HL-60 (cell line): Measurements from ENCODE around the gene FAM83G.
"Not testable (repeated sequence)": the region's sequence is repeated elsewhere in the genome, so short reads cannot be mapped to it uniquely, and the experiment has no call there.

Experiments used
- DNase-seq, 2 experiments: peaks; one replicate each; pipeline ENCODE4 v3.0.0-alpha.2; 2010 to 2020; ENCODE audit warnings: low read depth in 1 of 2, low spot score in 1 of 2
- H3K27ac ChIP-seq: fragments of 250-450 bp; sonication (Bioruptor Pico); replicated peaks from 2 replicates; pipeline ENCODE4 v1.5.1; 2020; ENCODE audit warnings: mild to moderate bottlenecking, moderate library complexity
- H3K27me3 ChIP-seq: fragments of 250-450 bp; sonication (Bioruptor Pico); 2 replicates; pipeline ENCODE4 v1.5.1; 2021; ENCODE audit warnings: mild to moderate bottlenecking, moderate library complexity; ENCODE audit not compliant: insufficient read depth, poor library complexity, severe bottlenecking
- H3K4me3 ChIP-seq: replicated peaks from 2 replicates; pipeline ENCODE4 v1.5.1; 2011; ENCODE audit warnings: mild to moderate bottlenecking, control low read depth, low read length; ENCODE audit not compliant: insufficient read depth
- CTCF ChIP-seq: IDR thresholded peaks from one replicate; pipeline ENCODE4 v1.5.1; 2011; ENCODE audit warnings: low read length, control low read depth, inconsistent platforms; ENCODE audit not compliant: insufficient read depth
- GABPA ChIP-seq: IDR thresholded peaks from 2 replicates; pipeline ENCODE4 v1.6.1; 2012; ENCODE audit warnings: low read depth
- POLR2AphosphoS5 ChIP-seq: IDR thresholded peaks from 2 replicates; pipeline ENCODE4 v1.6.1; 2012; ENCODE audit warnings: low read depth
- SPI1 ChIP-seq: IDR thresholded peaks from 2 replicates; pipeline ENCODE4 v1.6.1; 2012; ENCODE audit warnings: low read depth, mild to moderate bottlenecking, borderline replicate concordance
- TF ChIP-seq, protein P1 (sequence below): IDR thresholded peaks from 2 replicates; pipeline ENCODE4 v1.6.1; 2012; ENCODE audit warnings: low read depth; ENCODE audit not compliant: insufficient replicate concordance

The FAM83G gene

GRCh38 chr17:18932360-18933055 lies 72.1 kb downstream of the FAM83G start:
- TF ChIP-seq, protein P1, sequence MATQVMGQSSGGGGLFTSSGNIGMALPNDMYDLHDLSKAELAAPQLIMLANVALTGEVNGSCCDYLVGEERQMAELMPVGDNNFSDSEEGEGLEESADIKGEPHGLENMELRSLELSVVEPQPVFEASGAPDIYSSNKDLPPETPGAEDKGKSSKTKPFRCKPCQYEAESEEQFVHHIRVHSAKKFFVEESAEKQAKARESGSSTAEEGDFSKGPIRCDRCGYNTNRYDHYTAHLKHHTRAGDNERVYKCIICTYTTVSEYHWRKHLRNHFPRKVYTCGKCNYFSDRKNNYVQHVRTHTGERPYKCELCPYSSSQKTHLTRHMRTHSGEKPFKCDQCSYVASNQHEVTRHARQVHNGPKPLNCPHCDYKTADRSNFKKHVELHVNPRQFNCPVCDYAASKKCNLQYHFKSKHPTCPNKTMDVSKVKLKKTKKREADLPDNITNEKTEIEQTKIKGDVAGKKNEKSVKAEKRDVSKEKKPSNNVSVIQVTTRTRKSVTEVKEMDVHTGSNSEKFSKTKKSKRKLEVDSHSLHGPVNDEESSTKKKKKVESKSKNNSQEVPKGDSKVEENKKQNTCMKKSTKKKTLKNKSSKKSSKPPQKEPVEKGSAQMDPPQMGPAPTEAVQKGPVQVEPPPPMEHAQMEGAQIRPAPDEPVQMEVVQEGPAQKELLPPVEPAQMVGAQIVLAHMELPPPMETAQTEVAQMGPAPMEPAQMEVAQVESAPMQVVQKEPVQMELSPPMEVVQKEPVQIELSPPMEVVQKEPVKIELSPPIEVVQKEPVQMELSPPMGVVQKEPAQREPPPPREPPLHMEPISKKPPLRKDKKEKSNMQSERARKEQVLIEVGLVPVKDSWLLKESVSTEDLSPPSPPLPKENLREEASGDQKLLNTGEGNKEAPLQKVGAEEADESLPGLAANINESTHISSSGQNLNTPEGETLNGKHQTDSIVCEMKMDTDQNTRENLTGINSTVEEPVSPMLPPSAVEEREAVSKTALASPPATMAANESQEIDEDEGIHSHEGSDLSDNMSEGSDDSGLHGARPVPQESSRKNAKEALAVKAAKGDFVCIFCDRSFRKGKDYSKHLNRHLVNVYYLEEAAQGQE = no peak
- TF ChIP-seq CTCF (no peak), GABPA (no peak), SPI1 (no peak), POLR2AphosphoS5 (no peak)

DNA sequence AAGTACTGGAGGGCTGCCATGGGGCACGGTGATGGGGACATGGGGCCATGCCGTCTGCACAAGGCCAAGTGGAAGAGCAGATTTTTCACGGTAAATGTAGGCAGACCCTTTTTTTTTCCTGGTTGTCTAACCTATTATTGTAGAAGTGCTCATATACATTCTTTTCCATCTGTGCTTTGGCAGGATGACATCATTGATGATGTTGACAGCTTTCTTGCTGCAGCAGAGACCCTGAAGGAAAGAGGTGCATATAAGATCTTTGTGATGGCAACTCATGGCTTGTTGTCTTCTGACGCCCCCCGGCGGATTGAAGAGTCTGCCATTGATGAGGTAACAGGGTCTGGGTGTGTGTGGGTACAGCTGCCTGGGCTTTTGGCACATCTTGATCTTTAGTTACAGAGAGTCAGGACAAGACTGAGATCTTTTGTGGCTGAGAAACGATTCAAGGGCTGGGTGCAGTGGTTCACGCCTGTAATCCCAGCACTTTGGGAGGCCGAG lies 75.9 kb downstream of the FAM83G start:
- no peaks in the 10 kb centered on the region for H3K27me3 ChIP-seq
- no peak overlapping the region for H3K4me3 ChIP-seq
- H3K27ac ChIP-seq = no peak overlapping the region
- TF ChIP-seq SPI1 (no peak), POLR2AphosphoS5 (no peak), CTCF (no peak), GABPA (no peak)
- TF ChIP-seq, protein P1 = no peak
- DNase-seq = no peak

More at GRCh38 chr17:18932360-18933055, 72.1 kb downstream of the FAM83G start:
- no peak for DNase-seq
- Histone ChIP-seq H3K4me3 (no peak overlapping the region), H3K27me3 (no peaks in the 10 kb centered on the region), H3K27ac (no peak overlapping the region)

DNA sequence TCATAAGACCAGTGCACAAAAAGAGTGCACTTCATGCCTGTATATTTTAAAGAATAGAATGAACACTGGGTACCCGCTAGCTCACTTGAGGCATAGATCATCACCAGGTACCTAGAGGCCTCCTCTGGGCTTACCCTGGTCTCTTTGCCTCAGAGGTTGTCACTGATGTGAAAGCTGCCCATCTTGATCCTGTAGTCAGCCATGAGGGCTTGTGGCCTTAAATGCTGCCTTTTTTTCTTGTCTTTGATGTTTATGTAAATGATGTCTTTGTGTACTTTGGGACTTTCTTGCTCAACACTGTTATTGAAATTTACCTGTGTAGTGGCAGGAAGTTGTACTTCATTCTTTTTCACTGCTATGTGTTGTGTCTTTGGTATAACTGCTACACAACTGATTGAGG lies 79.4 kb downstream of the FAM83G start:
- no peak overlapping the region for H3K27ac ChIP-seq
- TF ChIP-seq GABPA (no peak), CTCF (no peak), POLR2AphosphoS5 (no peak), SPI1 (no peak)
- TF ChIP-seq, protein P1 = no peak
- DNase-seq = no peak
- H3K27me3 ChIP-seq = no peaks in the 10 kb centered on the region
- H3K4me3 ChIP-seq = no peak overlapping the region

DNA sequence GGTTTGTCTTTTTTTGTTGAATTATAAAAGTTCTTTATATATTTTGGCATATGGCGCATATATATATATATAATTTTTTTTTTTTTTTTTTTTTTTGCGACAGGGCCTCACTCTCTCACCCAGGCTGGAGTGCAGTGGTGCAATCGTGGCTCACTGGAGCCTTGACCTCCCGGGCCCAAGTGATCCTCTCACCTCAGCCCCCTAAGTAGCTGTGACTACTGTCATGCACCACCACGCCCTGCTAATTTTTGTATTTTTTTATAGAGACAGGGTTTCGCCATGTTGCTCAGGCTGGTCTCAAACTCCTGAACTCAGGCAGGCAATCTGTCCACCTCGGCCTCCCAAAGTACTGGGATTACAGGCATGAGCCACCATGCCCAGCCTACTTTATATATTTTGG lies 82.0 kb downstream of the FAM83G start:
- H3K4me3 ChIP-seq, H3K27me3 ChIP-seq, DNase-seq, H3K27ac ChIP-seq: not testable (repeated sequence)
